Endothelial cell (in vitro differentiated cells): ENCODE results near the gene TPP2. TPM values are rescaled to one million over a fixed set of nuclear protein-coding genes. Genes with fewer than 3 reads are reported as not detected.

Source experiments
- DNase-seq: peaks from one replicate; pipeline ENCODE4 v3.0.0; 2021; ENCODE audit warnings: low spot score
- H3K27ac Mint-ChIP-seq: one replicate; pipeline ENCODE4 v1.8.0; 2021; ENCODE audit warnings: mixed read lengths, inconsistent platforms; ENCODE audit not compliant: unreplicated experiment
- H3K27me3 Mint-ChIP-seq: one replicate; pipeline ENCODE4 v1.8.0; 2021; ENCODE audit warnings: mild to moderate bottlenecking, moderate library complexity, mixed read lengths, inconsistent platforms; ENCODE audit not compliant: unreplicated experiment
- H3K36me3 Mint-ChIP-seq: one replicate; pipeline ENCODE4 v1.8.0; 2021; ENCODE audit warnings: mild to moderate bottlenecking, low read depth, mixed read lengths, inconsistent platforms; ENCODE audit not compliant: unreplicated experiment
- H3K4me1 Mint-ChIP-seq: one replicate; pipeline ENCODE4 v1.8.0; 2021; ENCODE audit warnings: mild to moderate bottlenecking, mixed read lengths, inconsistent platforms; ENCODE audit not compliant: unreplicated experiment
- H3K4me3 Mint-ChIP-seq: one replicate; pipeline ENCODE4 v1.8.0; 2021; ENCODE audit warnings: mild to moderate bottlenecking, mixed read lengths, inconsistent platforms; ENCODE audit not compliant: unreplicated experiment
- H3K9me3 Mint-ChIP-seq: one replicate; pipeline ENCODE4 v1.8.0; 2021; ENCODE audit warnings: mixed read lengths, inconsistent platforms; ENCODE audit not compliant: unreplicated experiment
- total RNA-seq: library from RNA; stranded (reverse); fragmentation: NEBNext Ultra II Directional; extraction: Animal tissue kit (Norgen Biotek cat#: 25700); gene quantifications from one replicate; pipeline ENCODE4 v1.2.1, GENCODE V29; 2021; ENCODE audit not compliant: unreplicated experiment
- TF ChIP-seq, protein P1 (sequence below): fragments of 200-600 bp; sonication (generic); IDR thresholded peaks from one replicate; pipeline ENCODE4 v1.5.0; 2021; ENCODE audit warnings: antibody characterized with exemption; ENCODE audit not compliant: unreplicated experiment

Gene TPP2
- total RNA-seq, 1 donor from 2014 or later, result 91.2 TPM

- TF ChIP-seq, protein P1, sequence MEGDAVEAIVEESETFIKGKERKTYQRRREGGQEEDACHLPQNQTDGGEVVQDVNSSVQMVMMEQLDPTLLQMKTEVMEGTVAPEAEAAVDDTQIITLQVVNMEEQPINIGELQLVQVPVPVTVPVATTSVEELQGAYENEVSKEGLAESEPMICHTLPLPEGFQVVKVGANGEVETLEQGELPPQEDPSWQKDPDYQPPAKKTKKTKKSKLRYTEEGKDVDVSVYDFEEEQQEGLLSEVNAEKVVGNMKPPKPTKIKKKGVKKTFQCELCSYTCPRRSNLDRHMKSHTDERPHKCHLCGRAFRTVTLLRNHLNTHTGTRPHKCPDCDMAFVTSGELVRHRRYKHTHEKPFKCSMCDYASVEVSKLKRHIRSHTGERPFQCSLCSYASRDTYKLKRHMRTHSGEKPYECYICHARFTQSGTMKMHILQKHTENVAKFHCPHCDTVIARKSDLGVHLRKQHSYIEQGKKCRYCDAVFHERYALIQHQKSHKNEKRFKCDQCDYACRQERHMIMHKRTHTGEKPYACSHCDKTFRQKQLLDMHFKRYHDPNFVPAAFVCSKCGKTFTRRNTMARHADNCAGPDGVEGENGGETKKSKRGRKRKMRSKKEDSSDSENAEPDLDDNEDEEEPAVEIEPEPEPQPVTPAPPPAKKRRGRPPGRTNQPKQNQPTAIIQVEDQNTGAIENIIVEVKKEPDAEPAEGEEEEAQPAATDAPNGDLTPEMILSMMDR, result no peak
- no peak for DNase-seq
- no peaks in the 10 kb centered on the region for H3K4me1 Mint-ChIP-seq
- no peak overlapping the region for H3K27ac Mint-ChIP-seq
- H3K36me3 Mint-ChIP-seq, result peaks cover 75% of the 10 kb centered on the region
- peaks cover 4% of the 10 kb centered on the region for H3K27me3 Mint-ChIP-seq
- H3K9me3 Mint-ChIP-seq, result no peaks in the 10 kb centered on the region
- H3K4me3 Mint-ChIP-seq, result peak overlapping the region; percentile 87
Observed at GRCh38 chr13:102667911-102668310, 71.1 kb downstream of the TPP2 start.

- DNase-seq, result no peak
- H3K27ac Mint-ChIP-seq, result no peak overlapping the region
- H3K4me3 Mint-ChIP-seq, result peak overlapping the region; percentile 34
- H3K36me3 Mint-ChIP-seq, result peaks cover 59% of the 10 kb centered on the region
- H3K27me3 Mint-ChIP-seq, result peaks cover 4% of the 10 kb centered on the region
- H3K4me1 Mint-ChIP-seq, result no peaks in the 10 kb centered on the region
- TF ChIP-seq, protein P1, result no peak
- H3K9me3 Mint-ChIP-seq, result no peaks in the 10 kb centered on the region
Observed at GRCh38 chr13:102670130-102670529, 73.3 kb downstream of the TPP2 start.

DNA sequence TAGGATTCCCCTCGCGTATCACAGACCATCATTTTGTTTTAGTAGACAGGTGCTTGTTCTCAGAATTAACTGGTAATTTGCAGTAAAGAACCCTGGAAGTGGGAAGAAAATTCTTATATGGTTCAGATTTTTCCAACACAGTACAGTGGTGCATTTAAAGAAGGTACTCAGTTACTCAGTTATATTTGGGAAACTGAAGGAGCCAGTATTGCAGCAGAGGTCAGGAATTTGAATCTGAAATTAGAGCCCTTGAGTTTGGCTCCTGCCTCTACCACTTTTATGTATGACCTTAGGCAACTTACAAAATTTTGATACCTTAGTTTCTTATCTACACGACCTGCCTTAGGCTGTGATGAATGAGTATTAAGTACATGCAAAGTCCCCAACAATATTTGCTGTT, 78.3 kb downstream of the TPP2 start:
- H3K4me3 Mint-ChIP-seq, result no peak overlapping the region
- no peak overlapping the region for H3K27ac Mint-ChIP-seq
- peaks cover 28% of the 10 kb centered on the region for H3K36me3 Mint-ChIP-seq
- H3K9me3 Mint-ChIP-seq, result no peaks in the 10 kb centered on the region
- H3K4me1 Mint-ChIP-seq, result peaks cover 5% of the 10 kb centered on the region
- no peak for DNase-seq
- no peaks in the 10 kb centered on the region for H3K27me3 Mint-ChIP-seq
- TF ChIP-seq, protein P1, result no peak

- H3K27me3 Mint-ChIP-seq, result no peaks in the 10 kb centered on the region
- no peak overlapping the region for H3K27ac Mint-ChIP-seq
- no peaks in the 10 kb centered on the region for H3K9me3 Mint-ChIP-seq
- no peak for DNase-seq
- TF ChIP-seq, protein P1, result no peak
- H3K4me1 Mint-ChIP-seq, result peaks cover 5% of the 10 kb centered on the region
- H3K36me3 Mint-ChIP-seq, result peaks cover 20% of the 10 kb centered on the region
- no peak overlapping the region for H3K4me3 Mint-ChIP-seq
Observed at GRCh38 chr13:102677122-102677521, 80.3 kb downstream of the TPP2 start.

GRCh38 chr13:102678339-102679107, 81.7 kb downstream of the TPP2 start:
- TF ChIP-seq, protein P1, result no peak
- H3K36me3 Mint-ChIP-seq, result peaks cover 17% of the 10 kb centered on the region
- peaks cover 5% of the 10 kb centered on the region for H3K4me1 Mint-ChIP-seq
- no peak overlapping the region for H3K27ac Mint-ChIP-seq
- no peaks in the 10 kb centered on the region for H3K27me3 Mint-ChIP-seq
- H3K4me3 Mint-ChIP-seq, result no peak overlapping the region
- DNase-seq, result no peak
- no peaks in the 10 kb centered on the region for H3K9me3 Mint-ChIP-seq
